HG02938 (cell line): ENCODE data around the gene FBN1.

Experiments
- ATAC-seq: cut with Tn5 transposase; IDR thresholded peaks from one replicate; pipeline ENCODE4 v1.9.1; 2021; ENCODE audit warnings: mild to moderate bottlenecking, moderate library complexity; ENCODE audit not compliant: unreplicated experiment

The FBN1 gene

DNA sequence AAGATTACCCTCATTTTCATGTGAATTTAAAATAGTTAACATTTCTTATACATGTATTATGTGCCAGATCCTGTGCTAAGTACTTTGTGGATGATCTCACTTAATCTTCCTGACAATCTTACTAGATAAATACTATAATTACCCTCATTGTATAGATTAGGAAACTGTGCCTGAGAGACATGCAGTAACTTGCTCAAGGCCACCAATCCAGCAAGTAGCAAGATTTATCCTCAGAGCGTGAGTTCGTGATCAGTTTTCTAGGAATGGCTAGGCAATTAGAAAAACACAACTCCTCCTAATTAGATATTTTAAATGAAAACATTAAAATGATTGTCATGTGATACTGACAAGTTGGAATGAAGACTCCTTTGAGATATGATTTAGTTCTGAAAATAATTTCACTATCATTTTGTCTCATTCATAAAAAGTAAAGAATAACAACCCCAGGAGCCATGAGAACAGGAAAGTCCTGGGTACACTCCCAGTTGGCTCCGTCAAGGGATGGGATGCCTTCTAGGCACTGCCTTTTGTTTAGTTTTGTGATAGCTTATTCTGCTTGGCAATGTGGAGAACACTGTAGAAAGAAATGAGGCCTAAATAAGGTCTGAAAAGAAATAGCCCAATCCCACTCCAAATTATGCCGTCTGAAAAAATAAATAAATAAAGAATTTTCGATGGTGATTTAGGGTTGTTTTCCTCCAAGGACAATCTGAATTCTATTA is 61.3 kb downstream of the FBN1 start:
- no peak for ATAC-seq

DNA sequence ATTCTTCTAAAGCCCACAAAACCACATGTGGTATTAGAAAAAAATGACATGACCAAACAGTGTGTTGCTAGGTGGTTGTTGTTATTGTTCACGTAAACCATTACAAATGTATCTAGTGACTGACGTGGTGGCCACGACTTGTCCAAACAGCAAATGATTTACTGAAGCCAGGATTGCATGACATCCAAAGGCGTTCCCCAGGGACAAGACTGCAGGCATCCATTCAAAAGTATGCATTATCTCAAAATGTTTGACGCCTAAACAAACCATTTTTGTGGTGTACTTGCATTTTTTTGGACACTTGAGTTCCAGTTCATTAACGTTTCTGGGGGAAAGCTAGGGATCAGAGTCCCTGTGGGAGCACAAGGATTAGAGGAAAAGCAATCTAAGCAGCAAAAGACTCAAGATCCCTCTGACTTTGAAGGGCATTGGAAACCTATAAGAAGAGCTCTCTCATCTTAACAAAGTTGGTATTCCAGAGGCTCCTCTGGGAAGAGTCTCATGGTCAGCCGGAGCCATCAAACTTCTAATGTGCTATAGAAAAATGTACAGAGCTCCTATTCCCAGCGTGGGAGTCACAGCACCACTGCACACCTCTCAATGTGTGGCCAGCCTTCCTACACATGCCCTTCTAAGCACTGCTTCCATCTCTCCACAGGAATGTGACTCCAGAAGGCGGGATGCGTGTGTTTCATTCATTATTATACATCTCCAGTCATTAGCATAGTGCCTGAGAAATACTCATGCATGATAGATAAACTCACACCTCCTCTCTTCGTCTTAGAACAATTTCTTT is 62.9 kb downstream of the FBN1 start:
- no peak for ATAC-seq

DNA sequence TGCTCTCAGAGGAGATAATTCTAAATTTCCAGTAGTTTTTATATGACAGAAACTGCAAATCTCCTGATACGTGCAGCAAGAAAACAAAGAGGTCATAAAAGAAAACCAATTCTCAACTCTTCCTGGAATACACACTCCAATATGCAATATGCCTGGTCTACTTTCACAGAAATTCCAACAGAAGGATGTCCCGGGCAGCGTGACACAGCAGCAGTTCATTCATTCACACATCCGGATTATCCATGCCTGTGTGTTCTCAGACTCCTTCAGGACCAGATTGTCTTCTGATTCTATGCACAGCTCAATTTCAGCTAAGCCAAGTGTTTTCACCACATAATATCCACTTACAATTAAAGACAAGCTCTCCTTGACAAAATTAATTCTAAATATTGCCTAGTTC is 64.3 kb downstream of the FBN1 start:
- ATAC-seq, result no peak

DNA sequence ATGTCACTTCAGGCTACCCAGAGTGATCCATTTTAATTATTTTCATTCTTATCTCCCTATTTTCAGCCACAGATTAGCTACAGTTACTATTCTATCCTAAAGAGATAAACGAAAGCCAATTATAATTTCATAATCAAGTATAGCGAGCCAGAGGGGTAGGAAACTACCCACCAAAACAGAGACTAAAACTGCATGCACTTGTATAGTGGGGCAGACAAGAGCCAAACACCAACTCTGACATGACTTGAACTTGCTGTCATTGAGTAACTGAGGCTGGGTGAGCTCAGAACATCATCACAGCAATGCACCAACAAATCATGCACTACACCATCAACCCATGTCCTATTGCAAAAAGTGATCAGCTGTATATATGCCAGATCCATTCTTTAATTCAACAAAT is 64.8 kb downstream of the FBN1 start:
- no peak for ATAC-seq

DNA sequence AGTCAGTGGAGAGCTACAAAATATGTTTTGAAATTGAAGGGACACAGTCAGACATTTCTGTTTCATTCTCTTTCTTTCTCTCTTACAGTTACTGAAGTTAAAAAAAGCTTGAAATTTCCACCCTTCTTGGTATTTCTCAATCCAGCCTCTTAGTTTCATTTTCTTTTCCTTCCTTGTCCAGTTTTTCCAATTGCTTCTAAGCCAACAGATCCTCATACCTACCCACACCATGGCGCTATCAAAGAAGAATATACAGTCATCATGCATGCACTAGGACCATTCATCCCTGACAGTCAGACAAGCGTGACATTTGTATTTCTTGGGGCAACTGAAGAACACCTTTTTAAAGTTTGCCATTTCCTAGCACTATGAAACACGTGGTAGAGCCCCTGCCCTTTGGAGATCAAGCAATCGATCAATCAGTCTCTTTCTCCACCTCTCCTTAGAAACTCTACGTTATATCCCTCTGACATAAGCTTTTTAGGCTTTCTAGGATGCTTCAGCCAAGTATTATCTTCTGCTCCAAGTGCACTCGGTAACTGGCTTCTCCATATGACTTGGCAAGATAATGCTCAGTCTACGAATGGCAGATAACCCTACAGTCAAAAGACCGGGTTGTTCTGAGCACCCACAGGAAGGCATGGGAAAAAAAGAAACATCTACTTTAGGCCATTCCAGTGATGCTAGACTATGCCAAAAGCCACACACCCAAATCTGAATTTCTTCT is 65.4 kb downstream of the FBN1 start:
- no peak for ATAC-seq

DNA sequence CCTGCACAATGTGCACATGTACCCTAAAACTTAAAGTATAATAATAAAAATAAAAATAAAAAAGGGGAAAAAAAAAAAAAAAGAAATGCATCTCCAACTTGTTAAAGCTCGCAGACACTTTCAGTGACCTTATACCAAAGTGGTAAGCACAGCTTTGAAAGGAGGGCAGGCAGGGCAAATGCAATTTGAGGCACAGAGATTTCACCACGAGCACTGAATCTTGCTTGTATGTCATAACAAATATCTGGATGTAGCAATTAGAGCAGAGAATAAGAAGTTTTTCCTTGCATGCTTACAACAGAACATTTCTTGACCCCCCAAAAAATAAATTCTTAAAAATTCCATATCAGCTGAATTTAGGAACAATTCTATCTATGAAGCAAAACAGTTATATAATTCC is 66.5 kb downstream of the FBN1 start:
- ATAC-seq, result no peak

DNA sequence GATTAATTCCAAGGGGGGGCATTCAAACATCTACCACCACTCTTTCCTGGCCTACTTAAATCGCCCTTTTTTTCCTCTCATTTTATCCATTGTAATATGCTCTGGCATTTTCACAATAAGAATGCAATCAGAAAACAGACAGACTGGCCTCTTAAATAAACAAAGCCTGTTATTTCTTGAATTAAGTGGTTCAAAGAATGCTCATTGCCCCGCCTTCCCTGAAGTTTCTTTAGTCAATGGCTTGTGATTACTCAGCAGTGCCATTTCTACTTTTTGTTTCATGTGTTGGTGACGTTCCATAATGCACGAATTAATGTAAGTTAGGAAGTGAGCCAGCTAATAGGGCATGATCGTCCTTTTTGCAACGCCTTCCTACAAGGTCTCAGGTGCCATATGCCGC is 68.0 kb downstream of the FBN1 start:
- ATAC-seq, result no peak

DNA sequence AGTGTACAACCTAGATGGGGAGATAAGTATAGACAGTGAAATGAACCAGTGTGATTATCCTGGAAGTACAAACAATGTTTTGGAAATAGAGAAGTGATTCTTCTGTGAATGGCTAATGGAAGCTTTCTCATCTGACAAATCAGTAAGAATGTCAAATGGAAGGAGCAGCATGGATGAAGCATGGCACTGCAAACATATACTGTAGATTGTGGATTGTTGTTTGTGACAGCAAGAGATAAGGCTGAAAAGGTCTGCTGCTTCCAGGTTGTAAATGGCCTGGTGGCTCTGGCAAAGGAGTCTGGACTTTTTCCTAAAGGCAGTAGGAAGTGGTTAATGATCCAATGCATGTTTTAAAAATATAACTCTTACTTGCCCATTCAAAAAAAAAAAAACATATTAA is 71.3 kb downstream of the FBN1 start:
- no peak for ATAC-seq

DNA sequence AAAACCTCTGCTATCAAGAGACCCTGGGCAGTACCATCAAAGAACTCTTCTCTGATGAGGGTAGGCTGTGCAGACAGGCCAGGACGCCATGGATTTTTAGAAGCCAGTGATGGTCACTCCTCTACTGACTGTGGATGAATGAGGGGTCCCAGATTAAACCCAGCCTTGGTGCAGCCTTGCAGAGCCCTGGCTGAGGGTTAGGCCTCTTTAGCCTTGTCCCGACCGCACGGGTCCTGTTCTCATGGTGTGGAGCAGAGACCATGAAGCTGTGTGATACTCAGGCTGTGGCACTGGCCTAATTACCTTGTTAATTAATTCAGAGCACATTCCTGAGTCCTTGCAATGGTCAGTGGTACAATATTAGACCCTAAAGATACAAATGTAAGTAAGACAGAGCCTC is 71.7 kb downstream of the FBN1 start:
- ATAC-seq, result no peak

DNA sequence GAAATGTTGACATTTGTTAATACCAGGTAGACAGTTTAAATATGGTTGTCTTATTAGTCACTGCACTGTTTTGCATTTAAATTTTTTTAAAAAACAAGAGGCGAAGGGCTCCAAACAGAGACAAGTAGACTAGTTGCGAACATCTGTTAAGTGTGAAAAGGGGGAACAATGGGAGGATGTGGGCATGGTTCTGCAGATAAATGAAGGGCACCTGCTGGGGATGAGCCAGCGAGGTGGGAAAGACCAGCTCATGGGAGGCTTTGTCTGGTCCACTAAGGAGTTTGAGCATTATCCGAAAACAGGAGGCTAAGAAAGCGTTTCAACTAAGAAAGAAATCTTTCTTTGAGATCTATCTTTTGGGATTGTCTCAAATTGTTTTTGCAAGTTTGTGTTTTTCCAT is 72.7 kb downstream of the FBN1 start:
- ATAC-seq, result no peak

DNA sequence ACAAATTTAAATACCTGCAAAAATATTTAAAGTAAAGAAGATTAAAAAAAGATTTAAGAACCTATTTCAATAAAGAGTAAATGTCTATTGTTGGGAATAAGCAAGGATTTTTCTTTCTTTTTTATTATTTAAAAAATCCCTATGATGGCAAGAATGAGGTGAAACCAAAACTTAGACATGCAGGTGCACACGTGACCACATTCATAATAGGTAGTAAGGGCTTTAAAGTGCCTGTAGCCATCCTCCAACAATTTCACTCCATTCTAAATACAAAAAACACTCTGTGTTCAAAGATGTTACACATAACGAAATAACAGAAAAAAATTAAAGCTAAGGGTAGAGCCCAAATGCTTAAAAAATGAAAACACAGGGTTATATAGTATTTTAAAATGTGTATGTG is 74.0 kb downstream of the FBN1 start:
- ATAC-seq, result no peak

DNA sequence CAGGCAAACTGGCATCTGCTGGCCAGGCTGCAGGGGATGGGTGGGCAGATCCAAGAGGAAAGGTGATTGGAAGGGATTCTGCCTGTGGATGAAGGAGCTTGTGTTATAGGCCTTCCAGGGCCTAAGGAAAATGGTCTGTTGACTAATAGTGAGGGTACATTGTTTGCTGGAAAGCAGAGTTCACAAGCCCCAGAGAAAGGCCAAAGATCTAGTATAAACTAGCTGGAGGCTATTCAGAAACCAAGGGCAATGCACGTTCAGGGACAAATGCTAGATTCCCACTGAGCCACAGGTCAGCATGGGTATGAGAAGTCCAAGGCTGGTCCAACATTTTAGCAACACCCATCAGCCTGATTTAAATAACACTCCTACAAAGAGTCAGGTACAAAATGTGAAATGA is 74.7 kb downstream of the FBN1 start:
- ATAC-seq, result no peak

DNA sequence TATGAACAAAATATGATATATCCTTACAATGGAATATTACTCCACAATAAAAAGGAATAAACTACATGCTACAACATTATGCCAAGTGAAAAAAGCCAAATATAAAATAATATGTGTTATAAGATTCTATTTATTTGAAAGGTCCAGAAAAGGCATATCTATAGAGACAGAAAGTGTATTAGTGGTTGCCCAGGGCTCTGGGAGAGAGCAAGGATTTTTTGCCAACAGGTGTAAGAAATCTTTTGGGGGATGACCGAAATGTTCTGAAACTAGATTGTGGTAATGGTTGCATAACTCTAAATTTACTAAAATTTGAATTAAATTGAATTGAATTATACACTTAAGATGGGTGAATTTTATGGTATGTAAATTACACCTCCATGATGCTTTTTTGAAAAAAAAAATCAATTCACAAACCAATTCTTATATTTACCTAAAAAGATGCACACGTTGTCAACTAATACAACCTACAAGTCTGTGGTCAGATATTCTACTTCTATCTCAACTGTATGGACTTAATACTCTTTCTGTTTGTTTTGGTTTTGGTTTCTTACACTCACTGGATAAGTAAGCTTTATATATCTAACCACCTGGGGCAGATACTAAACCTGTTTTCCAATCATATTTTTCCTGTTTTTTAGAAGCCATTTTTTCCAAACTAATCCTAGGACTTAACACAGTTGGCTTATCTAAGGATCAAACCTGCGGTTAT is 75.8 kb downstream of the FBN1 start:
- ATAC-seq, result peak; percentile 84

DNA sequence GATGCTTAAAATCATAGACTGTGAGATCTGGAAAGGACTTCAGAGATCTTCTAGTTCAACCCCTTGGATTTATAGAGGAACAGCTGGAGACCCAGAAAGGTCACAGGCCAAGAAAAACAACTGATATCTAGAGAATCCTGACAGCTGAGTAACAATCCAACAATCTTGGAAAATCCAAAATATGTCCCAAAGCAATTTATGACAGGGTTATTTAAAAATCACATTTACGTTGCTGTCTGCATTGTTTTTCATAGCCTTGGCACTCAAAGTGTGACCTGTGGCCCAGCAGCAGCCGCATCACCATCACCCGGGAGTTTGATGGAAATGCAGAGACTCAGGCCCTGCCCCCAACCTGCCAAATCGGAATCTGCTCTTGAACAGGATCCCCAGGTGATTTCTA is 78.8 kb downstream of the FBN1 start:
- ATAC-seq, result no peak

DNA sequence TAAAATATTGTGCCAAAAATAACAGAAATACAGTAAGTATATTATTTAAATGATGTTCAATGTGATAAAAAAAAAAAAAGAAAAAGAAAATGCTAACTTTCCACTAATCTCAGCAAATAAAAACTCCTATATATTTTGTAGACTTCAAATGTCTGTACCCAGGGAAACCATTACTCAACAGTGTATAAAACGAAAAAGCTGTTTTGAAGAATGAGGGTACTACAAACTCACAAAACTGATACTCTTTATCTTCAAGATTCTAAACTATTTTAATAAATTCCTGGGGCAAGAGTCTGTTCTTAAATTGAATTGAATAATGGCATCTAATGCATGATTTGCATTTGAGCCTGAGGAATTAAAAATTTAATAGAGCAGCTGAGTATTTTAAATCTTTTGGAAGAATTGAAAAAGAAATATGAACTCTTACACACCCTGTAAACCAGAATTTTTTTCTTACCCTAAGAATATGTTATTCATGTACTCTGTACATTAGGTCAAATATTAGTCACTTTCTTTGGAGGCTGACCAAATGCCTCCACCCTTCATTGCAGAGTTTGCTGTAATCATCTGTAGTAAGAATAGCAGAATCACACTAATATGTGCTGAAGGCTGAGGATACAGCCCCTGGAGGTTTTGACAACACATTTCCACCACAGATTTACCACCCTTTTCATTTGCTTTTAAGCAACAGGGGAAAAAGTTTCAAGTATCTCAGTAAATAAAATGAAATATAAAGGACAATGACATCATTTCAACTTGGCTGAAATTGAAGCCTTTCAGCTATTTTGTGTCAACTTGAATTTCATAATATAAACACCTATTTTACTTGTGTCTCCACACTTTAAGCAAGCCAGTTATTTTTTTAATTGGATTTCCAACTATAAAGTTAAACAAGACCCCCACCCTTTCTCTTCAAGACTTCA is 79.7 kb downstream of the FBN1 start:
- ATAC-seq, result no peak

DNA sequence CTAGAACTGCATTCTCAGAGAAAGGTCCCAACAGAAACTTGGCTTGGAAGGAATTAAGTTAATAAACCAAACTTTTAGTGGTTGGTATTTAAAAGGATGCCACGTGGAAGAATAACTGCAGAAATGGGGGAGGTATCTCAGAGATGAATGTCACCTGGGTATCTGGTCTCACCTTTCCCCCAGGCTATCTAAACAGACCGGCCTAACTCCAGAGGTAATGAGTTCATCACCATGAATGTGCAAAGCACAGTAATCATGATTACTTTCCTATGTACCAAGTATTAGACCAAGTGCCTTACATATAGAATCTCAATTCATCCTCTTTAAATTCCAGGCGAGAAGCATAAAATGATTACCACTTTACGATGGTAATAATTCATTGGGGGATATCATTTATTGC is 80.8 kb downstream of the FBN1 start:
- ATAC-seq, result no peak

DNA sequence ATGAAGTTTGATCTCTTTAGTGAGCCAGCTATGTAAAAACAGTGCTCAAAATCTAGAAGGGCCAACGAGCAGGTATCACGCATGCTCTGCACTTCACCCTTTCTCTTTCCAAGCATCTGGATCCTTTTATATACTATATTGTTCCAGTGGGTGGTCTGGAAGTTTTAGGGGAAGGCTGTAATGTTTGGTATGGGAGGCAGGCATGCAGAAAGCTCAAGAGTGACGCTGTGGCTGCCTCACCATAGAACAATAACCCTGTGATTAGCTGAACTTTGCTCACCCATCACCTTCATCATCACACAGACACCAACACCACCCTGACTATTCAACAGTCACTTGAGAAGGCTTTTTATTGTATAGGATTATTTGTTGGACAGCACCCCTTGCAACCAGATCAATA is 81.6 kb downstream of the FBN1 start:
- no peak for ATAC-seq

DNA sequence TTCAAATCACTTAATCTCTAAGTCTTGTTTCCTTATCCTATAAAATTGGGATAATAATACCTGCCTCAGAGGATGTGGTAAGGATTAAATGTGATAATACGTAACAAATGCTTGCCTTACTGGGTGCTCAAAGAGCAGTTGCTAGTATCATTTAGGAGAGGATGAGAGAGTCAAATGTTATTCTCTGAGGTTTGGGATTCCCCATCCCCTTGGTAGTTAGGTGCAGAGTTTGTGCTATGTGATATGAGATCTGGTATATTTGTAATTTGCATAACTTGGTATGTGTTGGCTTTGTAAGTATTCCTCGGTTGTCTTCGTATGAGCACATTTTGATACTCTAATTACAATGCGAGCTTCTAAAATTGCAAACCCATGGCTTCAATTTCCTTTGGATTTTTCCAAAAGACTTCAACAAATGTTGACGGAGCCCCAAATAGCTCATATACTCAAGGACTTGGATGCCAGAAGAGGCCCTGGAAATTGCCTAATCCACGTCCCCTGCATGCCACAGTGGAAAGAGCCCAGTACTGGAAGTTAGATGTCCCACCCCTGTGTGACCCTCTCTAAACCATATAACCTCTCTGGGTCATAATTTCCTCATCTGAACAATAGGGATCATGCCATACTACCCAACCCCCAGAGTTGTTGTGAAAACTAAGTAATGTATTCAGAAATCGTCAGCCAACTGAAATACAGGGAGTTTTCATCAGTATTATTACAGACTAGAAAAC is 85.0 kb downstream of the FBN1 start:
- ATAC-seq, result no peak

DNA sequence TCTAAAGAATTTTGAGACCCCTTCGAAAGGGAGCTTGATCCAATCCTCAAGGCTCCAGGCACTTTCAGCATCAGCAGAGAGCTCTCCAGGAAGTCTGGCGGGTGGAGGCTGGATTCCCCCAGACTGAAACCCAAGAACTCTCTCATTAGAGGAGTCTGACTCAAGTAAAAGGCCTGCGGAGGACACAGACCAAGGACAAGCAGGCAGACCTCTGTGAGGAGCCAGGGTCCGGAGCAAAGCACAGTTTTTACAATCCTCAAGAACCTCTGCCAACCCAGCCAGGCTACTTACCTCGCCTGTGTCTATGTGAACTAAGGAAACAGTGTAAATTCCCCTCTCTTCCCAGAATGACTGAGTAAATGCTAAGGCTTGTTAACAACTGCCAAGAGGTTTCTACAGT is 86.2 kb downstream of the FBN1 start:
- ATAC-seq, result no peak

DNA sequence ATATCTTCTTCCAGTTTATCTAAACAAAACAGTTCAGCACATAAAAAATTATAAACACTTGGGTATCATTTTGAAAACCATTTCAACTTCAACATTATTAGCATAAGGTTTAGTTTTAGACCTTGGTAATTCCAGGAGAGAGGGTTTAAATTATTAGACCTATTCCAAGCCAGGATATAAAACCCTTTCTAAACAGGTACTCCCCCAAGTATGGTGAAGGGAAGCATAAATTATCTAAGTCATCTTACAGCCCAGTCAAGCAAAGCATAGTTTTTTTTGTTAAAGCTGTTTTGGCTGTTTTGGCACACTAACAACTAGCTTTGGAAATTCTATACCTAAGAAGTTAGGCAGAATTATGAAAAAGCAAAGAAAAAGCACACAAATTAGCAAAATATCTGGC is 87.3 kb downstream of the FBN1 start:
- ATAC-seq, result no peak
